NB4 (cell line): Measurements from ENCODE around the gene GMPR.
"Not testable (repeated sequence)": the region's sequence is repeated elsewhere in the genome, so short reads cannot be mapped to it uniquely, and the experiment has no call there.

Experiments
- DNase-seq: peaks from one replicate; pipeline ENCODE4 v3.0.0; 2010; ENCODE audit warnings: low read depth
- H3K4me3 ChIP-seq: one replicate; pipeline ENCODE4 v1.5.1; 2011; ENCODE audit warnings: mild to moderate bottlenecking, low read depth, low read length, moderate library complexity
- CTCF ChIP-seq: IDR thresholded peaks from one replicate; pipeline ENCODE4 v1.5.1; 2012; ENCODE audit warnings: low read depth, low read length
- MAX ChIP-seq: IDR thresholded peaks from 2 replicates; pipeline ENCODE4 v1.6.1; 2011; ENCODE audit warnings: low read depth, low read length
- MYC ChIP-seq: IDR thresholded peaks from 2 replicates; pipeline ENCODE4 v1.6.1; 2011; ENCODE audit warnings: low read depth, low read length
- POLR2A ChIP-seq: IDR thresholded peaks from 2 replicates; pipeline ENCODE4 v1.6.1; 2011; ENCODE audit warnings: mild to moderate bottlenecking; ENCODE audit not compliant: insufficient read length; ENCODE audit errors: extremely low read depth

The GMPR gene

DNA sequence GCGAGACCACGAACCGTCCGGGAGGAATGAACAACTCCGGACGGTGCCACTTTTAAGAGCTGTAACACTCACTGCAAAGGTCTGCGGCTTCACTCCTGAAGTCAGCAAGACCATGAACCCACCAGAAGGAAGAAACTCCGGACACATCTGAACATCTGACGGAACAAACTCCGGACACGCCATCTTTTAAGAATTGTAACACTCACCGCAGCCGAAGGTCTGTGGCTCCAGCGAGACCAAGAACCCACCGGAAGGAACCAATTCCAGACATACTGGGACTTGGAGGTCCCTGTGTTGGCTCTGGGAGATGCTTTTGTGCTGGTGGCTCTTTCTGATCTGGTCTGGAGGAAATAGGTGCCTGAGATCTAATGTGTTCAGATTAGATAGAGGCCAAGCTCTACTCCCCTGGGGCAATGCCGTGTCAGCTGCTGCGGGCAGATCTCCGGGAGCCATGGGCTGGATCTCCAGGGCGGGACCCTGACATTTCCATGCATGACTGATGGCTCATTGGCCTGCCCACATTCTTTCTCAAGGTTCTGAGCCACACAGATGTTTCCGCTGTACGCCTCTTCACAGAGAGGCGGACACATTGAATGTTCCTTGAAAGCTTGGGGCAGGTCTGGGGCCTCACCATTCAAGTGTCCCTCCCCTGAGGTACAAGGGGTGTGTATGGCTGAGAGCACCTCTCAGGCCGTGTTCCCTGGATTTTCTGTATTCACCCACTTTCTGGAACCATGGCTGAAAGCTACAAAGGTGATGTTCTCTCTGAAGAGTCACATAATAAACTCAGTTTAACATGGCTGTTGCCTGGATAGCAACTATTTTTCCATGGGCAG lies 29.3 kb downstream of the GMPR start:
- DNase-seq = peak; percentile 77
- H3K4me3 ChIP-seq = peak overlapping the region; percentile 60

DNA sequence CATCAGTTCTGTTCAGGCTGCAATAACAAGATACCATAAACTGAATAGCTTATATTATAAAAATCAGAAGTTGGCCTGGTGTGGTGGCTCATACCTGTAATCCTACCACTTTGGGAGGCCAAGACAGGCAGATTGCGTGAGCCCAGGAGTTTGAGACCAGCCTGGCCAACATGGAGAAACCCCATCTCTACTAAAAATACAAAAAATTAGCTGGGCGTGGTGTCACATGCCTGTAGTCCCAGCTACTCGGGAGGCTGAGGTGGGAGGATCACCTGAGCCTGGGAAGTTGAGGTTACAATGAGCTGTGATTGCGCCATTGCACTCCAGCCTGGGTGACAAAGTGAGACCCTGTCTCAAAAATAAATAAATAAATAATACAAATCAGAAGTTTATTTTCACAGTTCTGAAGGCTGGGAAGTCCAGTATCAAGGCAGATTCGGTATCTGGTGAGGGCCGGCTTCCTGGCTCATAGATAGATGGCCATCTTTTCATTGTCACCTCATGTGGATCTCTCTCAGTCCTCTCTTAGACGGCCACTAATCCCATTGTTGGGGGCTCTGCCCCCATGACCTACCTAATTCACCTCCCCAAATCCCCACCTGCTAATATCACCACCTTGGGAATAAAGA lies 31.2 kb downstream of the GMPR start:
- not testable (repeated sequence) for H3K4me3 ChIP-seq, DNase-seq

More for the DNA sequence above, 29.3 kb downstream of the GMPR start:
- TF ChIP-seq CTCF = no peak
- TF ChIP-seq MAX = no peak
- no peak for TF ChIP-seq MYC

DNA sequence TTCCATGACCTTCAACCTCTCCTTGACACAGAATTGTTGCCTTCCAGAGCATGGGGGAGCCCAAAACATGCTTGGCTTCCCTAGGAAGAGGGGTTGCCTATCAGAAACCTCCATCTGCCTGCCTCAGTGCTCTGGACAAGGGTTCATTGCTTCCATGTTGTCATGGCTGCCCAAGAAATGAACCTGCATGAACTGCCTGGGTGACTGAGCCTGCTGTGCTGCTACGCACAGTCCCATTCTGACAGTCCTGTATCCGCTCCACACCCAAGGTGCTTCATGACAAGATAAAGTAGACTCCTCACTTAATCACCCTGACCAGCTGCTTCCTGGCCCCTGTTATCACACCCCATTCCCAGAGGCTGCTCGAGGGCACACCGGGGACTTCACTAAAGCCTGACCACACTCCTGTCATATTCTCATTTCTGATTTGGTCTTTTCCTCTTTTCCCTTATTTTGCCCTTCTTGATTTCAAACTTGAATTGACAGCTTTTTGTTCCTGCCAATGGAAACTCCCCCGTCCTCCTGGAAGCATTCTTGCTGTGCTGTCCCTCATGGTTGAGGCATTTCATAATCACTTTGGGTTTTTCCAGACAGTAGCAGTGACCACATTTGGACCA lies 31.9 kb downstream of the GMPR start:
- DNase-seq = no peak
- no peak overlapping the region for H3K4me3 ChIP-seq
- no peak for TF ChIP-seq POLR2A
- TF ChIP-seq CTCF = no peak
- TF ChIP-seq MAX = no peak
- TF ChIP-seq MYC = no peak

- no peak for DNase-seq
- no peak overlapping the region for H3K4me3 ChIP-seq
- TF ChIP-seq MAX = no peak
- TF ChIP-seq POLR2A = no peak
- TF ChIP-seq CTCF = no peak
- TF ChIP-seq MYC = no peak
Observed at GRCh38 chr6:16271428-16271827, 33.0 kb downstream of the GMPR start.

DNA sequence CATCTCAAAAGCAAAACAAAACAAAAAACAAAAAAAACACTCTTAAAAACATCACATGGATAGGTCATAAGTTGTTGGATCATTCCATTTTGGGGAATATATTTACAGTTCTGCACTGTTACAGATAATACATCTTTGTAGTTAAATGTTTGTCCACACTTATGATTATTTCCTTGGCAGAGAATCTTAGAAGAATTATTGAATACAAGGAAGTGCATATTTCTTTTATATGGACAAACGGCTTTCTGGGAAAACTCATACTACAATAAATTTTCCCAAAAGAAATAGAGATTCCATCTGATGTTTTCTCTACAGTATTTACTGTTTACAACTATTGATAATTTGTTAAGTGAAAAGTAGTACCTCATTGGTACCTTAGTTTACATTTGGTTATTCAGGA lies 33.8 kb downstream of the GMPR start:
- DNase-seq = no peak
- TF ChIP-seq MAX (no peak), MYC (no peak), POLR2A (no peak), CTCF (no peak)

DNA sequence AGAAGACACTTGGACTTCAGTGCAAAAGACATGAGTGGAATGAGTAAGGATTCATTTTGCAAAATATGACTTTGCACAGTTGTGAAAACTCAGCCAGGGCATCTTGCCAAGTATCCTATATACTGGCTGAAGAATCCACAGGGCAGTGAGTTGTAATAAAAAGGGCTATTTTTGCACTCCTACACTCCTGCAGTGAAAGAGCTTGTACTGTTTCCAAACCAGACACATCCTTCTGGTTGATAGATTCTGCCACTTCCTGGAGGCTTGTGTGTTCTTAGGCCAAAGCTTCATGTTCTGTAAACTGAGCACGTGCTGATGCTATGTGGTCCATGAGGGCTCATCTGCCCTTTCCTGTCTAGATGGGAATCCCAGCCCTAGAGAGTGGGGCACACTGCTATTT lies 34.9 kb downstream of the GMPR start:
- no peak for TF ChIP-seq POLR2A
- TF ChIP-seq MAX = no peak
- TF ChIP-seq MYC = no peak
- no peak for TF ChIP-seq CTCF
- DNase-seq = no peak
- no peak overlapping the region for H3K4me3 ChIP-seq

More for the DNA sequence above, 33.8 kb downstream of the GMPR start:
- H3K4me3 ChIP-seq = no peak overlapping the region
